Measurements from ENCODE around the gene AIG1.
A peak's percentile ranks its signal among the peaks of the same experiment; 100 is the strongest.
"Not testable (repeated sequence)": the region's sequence is repeated elsewhere in the genome, so short reads cannot be mapped to it uniquely, and the experiment has no call there.

Gene AIG1

DNA sequence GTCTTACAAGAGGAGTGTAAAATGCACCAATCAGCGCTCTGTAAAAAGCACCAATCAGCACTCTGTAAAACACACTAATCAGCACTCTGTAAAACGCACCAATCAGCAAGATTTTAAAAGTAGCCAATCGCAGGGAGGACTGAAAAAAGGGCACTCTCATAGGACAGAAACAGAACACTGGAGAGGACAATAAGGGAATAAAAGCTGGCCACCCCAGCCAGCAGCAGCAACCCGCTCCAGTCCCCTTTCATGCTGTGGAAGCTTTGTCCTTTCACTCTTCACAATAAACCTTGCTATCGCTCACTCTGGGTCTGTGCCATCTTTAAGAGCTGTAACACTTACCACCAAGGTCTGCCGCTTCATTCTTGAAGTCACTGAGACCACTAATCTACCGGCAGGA, 1.7 kb upstream of the AIG1 start:
- DNase-seq (ENCODE audit: low read depth in 2 of 2), result no peak

DNA sequence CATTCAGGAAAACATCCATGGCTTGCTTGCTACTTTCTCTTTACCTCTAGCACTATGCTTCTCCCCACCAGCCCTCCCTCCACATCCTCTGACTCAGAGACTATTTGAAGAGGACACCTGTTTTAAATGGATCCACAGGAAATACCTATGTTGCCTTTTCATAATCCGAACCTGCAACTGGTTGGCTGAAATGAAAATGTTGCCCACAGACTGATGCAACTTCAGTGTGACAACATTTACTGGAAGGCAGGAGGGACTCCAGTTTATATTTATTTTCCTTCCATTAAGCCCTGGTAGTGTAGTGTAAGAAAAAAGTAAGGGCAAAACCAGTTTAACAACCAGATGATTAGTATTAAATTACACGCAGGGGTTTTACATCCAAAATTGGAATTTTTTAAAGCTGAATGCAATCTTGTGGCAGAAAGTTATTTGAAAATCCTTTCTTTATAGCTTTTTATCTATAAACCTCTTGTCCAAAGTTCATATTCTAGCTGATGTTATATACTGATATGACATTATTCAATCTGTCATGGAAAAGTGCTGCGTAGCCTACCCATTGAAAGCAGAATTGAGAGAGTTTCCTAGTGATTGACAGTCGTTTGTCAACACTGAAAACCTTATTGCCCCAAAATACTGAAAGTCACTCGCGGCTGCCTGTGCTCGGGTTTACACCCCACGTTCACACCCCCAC, 881 bp upstream of the AIG1 start:
- peak in 1 of 2 donors; percentile 13 for DNase-seq (ENCODE audit: low read depth in 2 of 2)

DNA sequence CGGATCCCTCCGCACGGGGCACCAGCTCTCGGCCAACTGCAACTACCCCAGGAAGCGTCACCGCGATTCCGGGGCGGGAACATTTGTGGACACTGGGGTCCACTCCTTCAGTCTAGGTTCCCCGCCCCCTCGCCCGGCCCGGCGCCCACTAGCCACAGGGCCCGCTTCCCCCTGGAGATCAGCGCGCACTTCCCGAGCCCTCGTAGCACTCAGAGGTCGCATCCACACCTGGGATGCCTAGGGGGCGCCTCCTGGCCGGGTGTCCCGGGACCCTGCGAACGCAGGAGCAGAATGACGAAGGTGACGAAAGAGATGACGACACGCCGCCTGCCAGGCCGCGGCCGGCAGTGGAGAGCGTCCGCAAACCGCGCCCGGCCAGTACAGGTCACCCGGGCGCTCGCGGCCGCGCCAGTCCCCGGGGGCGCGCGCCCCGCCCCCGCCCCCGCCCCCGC, 309 bp upstream of the AIG1 start:
- peak; percentile 58 to 66 for DNase-seq (ENCODE audit: low read depth in 2 of 2)

DNA sequence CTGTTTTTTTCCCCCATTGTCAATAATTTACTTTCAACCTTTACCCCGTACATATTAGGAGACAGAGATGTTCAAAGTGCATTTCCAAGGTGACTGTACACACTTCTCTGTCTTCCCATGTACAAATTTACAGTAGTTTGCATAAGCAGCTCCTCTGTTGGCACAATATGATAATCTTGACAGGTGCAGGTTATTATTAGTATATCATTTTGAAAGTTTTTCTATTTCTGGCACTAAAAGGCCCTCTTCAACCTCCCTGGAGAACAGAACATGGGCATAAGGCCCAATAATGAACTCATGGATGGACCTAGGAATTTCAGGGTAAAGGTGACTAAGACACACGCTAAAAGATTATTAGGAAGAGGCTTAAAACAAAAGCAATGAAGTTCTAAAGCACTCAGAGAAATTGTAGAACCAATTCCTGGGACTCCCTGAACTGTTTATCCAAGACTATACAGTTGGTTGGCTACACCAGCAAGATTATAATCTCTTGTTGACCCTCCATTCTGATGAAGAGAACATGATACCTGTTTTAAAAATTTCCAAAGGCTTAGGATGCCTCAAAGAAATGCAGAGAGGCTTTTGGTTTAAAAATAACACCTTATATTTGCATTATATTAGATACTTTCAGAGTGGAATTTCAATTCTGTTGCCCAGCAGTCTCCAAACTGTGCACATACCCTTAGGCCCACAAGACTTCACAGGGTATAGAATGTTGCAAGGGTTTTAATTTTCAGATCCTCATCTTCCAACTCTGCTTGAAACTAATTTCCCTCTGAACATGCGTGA, 1.1 kb downstream of the AIG1 start:
- DNase-seq (ENCODE audit: low read depth in 2 of 2), result no peak

DNA sequence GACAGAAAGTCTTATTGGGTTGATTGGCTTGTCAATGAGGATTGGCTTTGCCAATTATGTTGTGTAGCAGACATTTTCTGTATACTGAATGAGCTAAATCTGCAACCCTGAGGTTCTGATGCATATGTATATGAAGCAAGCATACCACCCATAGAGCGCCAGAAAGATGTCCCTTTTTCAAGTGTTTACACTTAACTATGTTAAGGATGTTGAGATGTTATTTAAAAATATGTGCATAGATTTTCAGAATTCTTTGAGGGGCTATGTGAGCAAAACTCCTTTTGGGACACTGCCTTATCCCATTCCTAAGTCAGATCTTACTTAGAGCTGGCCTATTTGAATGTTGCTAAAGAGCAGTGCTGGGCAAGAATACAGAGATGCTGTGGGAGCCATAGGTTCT, 1.9 kb downstream of the AIG1 start:
- DNase-seq (ENCODE audit: low read depth in 2 of 2), result no peak

DNA sequence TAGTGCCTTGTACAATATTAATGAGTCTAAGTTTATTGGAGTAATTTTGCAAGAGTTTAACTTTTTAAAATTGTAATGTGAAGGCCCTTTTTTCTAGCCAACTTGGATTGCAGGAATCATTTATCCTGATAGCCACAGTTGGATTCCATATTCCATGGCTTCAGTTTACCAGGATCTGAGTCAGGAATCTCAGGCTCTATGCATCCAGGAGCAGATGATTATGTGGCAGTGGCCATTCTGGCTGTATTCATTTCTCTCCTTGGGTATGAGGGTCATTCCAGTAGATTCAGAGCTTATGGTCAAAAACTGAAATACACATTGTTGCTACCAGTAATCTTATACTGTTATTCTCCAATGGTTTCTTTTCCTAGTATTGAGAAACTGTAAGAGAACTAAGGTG, 2.9 kb downstream of the AIG1 start:
- no peak for DNase-seq (ENCODE audit: low read depth in 2 of 2)

DNA sequence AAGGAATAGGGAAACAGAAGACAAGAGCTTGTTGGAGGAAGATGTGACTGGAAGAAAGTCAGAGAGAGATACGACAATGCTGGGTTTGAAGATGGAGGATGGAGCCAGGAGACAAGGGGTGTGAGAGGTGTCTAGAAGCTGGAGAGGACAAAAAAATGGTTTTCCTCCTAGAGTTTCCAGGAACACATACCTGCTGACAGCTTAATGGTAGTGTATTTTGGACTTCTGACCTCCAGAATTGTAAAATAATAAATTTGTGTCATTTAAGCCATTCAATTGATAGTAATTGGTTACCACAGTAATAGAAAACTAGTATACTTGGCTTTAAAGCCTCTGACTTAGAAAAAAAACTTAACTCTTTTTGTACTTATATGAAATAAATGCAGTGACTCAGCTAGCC, 3.6 kb downstream of the AIG1 start:
- no peak for DNase-seq (ENCODE audit: low read depth in 2 of 2)

DNA sequence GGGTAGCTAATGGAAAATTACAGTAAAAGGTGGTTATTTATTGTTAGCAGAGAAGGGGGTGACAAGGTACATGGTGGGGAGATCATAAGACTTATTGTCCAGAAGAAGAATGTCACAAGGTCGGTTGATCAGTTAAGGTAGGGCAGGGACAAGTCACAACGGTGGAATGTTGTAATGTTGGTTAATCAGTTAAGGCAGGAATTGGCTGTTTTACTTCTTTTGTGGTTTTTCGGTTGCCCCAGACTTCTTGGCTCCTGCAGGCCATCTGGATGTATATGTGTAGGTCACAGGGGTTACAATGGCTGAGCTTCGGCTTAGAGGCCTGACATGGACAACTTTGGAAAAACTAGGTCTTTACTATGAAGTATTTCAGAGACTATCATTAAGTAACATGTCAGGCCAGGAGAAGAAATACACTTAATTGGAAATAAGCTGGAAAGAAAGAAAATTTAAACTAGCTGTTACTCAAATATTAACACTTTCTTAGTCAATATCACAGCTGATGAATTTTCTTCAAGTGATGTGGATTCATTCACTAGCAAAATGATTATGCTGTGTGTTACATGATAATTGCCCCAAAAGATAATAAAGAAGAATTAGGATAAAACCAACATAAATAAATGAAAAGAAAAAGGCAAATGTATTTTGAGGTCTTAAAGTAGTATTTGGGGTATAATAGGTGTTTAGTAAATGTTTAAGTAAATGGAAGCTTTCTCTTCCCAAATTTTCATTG, 4.4 kb downstream of the AIG1 start:
- no peak for DNase-seq (ENCODE audit: low read depth in 2 of 2)

DNA sequence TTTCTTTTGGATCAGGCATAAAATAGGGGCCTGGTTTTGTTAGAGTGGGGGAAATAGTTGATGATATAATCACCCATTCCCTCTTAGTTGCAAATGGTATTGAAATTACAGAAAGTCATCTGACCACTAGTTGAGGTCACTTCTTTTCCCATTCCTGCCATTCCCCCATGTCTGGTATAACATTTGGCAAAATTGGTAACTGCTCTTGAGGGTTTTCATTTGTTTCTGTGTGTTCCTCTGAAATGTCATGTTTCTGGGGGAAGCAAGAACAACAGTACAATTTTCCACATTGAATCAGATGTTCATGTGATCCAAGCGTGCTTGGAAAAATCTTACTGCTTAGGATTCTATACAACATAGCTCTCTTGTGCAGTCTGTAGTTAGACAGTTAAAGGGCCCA, 7.3 kb downstream of the AIG1 start:
- DNase-seq (ENCODE audit: low read depth in 2 of 2), result no peak

DNA sequence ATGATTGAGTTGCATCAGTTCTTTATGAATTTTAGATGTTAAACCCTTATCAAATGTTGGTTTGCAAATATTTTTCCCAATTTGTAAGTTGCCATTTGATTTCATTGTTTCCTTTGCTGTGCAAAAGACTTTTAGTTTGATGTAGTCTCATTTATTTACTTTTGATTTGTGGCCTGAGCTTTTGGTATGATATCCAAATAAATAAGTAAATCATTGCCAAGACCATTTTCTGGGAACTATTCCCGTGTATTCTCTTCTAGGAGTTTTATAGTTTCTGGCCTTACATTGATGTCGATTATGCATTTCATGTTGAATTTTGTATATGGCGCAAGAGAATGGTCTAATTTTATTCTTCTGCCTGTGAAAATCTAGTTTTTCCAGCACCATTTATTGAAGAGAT, 13.4 kb downstream of the AIG1 start:
- DNase-seq (ENCODE audit: low read depth in 2 of 2), result no peak

DNA sequence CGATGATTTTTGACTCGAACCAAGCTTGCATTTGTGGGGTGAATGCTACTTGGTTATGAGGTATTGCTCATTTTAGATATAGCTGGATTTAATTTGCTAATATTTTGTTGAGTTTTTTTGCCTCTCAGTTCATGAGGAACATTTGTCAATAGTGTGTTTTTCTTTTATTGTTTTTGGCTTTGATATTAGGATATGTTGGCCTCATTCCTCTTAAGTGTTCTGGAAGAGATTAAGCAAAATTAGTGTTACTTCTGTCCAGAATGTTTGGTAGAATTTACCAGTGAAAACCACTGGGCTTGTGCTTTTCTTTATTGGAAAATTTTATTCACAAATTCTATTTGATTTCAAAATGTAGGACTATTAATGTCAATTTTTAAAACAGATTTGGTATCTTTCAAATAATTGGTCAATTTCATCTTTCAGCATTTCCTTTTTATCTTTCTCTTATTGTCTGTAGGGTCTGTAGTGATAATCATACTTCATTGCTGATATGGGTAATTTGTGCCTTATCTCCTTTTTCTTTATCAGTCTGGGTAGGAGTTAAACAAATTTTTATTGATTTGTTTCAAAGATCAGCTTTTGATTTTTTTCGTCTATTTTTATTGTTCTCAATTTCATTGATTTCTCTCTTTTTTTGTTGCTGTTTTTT, 14.1 kb downstream of the AIG1 start:
- DNase-seq (ENCODE audit: low read depth in 2 of 2), result no peak

DNA sequence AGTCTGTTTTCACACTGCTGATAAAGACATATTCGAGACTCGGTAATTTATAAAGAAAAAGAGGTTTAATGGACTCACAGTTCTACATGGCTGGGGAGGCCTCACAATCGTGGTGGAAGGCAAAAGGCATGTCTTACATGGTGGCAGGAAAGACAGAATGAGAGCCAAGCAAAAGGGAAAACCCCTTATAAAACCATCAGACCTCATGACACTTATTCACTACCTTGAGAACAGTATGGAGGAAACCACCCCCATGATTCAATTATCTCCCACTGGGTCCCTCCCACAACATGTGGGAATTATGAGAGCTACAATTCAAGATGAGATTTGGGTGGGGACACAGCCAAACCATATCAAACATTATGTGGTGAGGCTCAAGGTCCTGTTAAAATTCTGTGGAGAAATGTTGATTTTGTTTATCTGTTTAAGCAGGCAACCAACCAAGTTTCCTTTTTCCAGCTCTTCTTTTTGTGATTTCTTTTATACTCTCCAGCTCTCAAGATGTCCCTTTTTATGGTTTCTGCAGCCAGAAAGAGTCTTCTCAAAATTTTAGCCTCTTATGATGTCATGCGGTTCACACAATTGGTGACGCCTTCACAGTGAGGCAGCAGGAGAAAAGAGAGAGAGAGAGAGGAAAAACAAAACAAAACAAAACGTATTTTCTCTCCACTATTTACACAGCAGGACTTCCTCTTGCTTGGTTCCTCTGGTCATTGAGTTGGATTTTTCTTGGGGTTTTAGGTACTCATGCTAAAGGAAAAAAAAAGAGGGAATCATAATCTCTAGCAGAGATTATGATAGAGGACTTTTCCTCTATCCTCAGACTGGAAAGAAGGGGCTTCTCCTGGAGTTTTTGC, 18.0 kb downstream of the AIG1 start:
- no peak for DNase-seq (ENCODE audit: low read depth in 2 of 2)

DNA sequence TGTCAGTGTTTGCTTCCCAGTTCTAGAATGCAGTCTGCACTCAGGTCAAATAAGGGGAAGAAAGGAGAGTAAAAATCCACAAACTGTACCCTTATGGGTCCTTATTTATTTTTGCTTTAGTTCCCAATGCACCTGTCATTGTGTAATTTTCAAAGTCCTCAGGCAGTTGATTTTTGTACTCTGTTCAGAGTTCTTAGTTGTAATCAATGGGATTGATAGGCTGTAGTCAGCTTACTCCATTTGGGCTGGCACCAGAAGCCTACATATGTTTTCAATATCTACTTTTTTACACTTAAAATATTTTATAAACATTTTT, 18.6 kb downstream of the AIG1 start:
- DNase-seq (ENCODE audit: low read depth in 2 of 2), result no peak

DNA sequence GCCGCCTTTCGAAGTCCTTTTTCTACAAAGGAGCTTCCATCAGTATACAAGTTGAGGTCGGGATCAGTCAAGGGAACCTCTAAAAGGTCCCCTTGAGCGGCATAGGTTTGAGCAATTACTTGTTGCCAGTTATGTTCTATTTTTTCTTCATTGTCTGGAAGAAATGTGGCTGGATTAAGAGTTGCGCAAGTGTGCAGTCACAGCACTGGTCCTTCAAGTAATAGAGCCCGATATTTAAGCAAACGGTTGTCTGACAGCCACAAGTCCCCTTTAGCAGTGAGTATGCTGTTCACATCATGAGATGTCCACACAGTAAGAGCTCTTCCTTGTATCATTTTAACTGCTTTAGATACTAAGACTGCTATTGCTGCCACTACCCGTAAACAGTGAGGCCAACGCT, 21.6 kb downstream of the AIG1 start:
- DNase-seq (ENCODE audit: low read depth in 2 of 2), result not testable (repeated sequence)

DNA sequence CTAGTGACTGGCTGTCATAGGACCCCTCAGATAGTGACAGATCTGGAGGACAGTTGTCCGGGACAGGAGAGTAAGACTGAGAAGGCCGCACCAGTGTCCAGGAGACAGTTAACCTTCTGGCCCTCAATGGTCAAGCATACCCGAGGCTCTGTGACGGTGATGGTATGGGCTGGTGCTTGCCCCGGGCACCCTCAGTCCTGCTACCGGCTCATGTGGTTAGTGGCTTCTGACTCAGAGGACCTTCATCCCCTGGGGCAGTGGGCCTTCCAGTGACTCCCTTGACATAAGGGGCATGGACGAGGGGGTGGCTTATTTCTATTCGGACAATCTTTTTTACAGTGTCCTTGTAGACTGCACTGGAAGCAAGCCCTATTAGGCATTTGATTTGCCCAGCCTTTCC, 23.3 kb downstream of the AIG1 start:
- not testable (repeated sequence) for DNase-seq (ENCODE audit: low read depth in 2 of 2)

DNA sequence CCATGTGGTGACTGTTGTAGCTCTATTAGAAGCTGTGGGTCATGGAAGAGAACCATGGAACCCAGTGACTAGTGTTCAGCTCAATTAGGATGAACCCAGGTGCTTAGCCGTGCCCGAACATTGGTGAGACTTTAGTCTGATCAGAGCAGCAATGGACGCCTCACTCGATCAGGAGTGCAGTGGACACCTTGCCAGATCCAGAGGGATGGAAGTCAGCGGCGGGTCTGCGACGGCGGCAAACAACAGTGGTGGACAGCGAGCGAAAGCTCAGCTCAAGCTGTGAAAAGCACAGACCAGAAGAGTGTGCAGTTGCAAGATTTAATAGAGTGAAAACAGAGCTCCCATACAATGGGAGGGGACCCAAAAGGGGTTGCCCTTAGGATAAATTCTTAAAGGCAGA, 26.6 kb downstream of the AIG1 start:
- DNase-seq (ENCODE audit: low read depth in 2 of 2), result not testable (repeated sequence)

DNA sequence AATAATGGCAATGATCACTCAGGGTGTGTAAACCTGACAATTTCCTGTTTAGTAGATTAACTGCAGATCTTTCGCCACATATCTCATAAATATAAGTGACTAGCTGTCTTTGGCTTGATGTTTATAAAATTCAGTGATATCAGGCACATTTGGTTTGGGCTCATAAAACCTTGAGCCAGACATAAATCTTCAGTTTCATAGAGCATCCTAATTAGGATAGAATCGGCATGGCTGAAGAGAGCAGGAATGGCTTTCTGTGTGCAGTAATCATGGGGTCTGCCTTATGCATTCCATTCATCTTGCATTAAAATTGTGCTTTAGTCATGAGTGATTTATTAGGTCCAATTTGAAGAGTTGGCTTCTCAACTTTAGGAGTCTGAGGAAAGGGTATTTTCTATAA, 27.2 kb downstream of the AIG1 start:
- no peak for DNase-seq (ENCODE audit: low read depth in 2 of 2)

DNA sequence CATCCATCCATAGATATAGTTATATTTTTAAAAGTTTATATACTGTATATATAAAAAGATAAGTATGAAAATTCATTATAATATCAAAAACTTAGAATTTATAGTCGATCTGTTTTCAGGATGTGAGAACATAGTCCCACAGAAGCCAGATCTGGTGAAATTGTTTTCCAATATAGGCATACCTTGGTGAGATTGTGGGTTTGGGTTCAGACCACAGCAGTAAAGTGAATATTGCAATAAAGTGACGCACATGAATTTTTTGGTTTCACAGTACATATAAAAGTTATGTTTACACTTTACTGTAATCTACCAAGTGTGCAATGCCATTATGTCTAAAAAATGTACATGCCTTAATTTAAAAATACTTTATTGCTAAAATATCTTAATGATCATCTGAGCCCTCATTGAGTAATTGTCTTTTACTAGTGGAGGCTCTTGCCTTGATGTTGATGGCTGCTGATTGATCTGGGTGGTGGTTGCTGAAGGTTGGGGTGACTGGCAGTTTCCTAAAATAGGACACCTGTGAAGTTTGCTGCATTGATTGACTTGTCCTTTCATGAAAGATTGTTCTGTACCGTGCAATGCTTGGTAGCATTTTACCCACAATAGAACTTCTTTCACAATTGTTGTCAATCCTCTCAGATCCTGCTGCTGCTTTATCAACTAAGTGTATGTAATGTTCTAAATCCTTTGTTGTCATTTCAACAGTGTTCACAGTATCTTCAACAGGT, 29.8 kb downstream of the AIG1 start:
- DNase-seq (ENCODE audit: low read depth in 2 of 2), result no peak

DNA sequence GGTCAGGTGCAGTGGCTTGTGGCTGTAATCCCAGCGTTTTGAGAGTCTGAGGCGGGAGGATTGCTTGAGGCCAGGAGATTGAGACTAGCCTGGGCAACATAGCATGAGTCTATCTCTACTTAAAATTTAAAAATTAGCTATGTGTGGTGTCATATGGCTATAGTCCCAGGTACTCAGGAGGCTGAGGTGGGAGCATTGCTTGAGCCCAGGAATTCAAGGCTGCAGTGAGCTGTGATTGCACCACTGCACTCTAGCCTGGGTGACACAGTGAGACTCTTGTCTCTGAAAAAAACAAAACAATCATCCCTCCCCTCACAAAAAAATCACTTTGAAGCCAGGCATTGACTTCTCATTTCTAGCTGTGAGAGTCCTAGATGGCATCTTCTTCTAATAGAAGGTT, 32.1 kb downstream of the AIG1 start:
- DNase-seq (ENCODE audit: low read depth in 2 of 2), result no peak

DNA sequence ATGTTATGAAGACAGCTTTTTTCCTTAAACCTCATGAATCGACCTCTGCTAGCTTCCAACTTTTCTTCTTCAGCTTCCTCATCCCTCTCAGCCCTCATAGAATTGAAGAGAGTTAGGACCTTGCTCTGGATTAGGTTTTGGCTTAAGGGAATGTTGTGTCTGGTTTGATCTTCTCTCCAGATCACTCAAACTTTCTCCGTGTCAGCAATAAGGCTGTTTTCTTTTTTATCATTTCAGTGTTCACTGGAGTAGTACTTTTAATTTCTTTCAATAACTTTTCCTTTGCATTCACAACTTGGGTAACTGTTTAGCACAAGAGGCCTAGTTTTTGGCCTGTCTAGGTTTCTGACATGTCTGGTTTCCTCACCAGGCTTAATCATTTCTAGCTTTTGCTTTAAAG, 32.6 kb downstream of the AIG1 start:
- DNase-seq (ENCODE audit: low read depth in 2 of 2), result no peak

DNA sequence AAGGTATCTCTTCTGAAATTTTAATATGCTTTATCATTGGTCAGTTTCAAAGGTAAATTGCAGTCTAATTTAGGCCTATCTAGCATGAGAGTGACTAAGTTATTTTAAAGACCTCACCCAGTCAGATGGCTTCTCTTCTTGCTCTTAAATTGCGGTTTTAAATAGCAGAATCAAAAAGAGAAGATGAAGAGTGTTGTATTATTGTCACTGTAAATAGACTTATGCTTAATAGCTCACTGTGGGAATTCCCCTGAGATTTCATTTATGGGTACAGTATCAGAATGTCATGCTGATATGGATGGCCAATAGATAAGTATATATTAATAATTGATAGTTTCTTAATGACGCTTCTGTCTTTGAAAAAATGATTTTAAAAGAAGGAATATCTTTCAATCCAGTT, 35.7 kb downstream of the AIG1 start:
- no peak for DNase-seq (ENCODE audit: low read depth in 2 of 2)

All from stimulated activated CD8-positive, alpha-beta memory T cell treated with anti-CD3 and anti-CD28 coated beads, Interleukin-15, amount 100 ng/mL, for 48 hours (primary cell).